ENCODE measurements around the gene RITA1. TPM values are rescaled to one million over a fixed set of nuclear protein-coding genes. Genes with fewer than 3 reads are reported as not detected.

RITA1 gene
- polyA plus RNA-seq, 2 of the 4 experiments (the other 2 are of a cell fraction), result 18.6 to 20.5 TPM

DNA sequence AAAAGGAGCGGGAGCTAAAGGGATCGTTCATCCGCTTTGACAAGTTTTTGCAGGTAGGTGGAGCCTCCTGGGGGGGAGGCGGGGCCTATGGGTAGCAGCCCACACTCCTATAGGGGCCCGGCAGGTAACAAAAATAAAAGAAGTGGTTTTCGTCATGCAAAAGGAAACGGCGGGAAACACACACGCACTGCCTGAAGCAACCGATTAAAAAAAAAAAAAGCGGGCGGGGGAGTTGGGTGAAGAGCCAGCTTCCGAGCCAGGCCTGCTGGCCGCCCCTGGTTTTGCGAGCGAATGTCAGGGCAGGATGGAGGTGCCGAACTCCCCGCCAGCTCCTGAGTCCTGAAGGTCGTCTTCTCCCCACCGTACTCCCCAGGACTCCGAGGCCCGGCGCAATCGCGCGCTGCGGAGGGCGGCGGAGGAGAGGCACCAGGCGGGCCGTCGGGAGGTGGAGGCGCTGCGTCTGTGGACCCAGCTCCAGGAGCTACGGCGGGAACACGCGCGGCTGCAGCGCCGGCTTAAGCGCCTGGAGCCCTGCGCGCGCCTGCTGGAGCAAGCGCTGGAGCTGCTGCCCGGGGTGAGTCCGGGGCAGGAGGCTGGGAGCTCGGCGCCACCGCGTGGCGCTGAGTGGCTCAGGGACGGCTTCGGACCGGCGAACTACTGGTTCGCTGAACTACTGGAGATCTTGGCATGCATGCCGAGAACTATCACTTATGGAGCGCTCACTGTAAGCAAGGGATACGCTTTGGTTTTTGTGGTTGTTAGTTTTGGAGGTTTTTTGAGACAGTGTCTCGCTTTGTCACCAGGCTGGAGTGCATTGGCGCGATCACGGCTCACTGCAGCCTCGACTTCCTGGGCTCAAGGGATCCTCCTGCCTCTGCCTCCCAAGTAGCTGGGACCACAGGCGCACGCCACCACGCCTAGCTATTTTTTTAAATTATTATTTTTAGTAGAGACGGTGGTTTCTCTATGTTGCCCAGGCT, 32.4 kb upstream of the RITA1 start (continued):
- TF ChIP-seq FOSL2 (IDR thresholded peaks at IDR 0.05) (no peak), FOSL2 (CRISPR knock-in tag; IDR thresholded peaks at IDR 0.05) (no peak), ZFP36 (IDR thresholded peaks at IDR 0.05; ENCODE audit: borderline replicate concordance, partially characterized antibody) (no peak), CBX2 (IDR thresholded peaks at IDR 0.05; ENCODE audit: borderline replicate concordance, low read depth) (no peak), BHLHE40 (IDR thresholded peaks at IDR 0.05; ENCODE audit: low read depth, low read length) (no peak), RARB (CRISPR knock-in tag; IDR thresholded peaks at IDR 0.05) (no peak), HDAC2 (IDR thresholded peaks at IDR 0.05) (peak; percentile 90), ZC3H11A (IDR thresholded peaks at IDR 0.05) (no peak), SMC3 (IDR thresholded peaks at IDR 0.05) (peak; percentile 82), FOSB (CRISPR knock-in tag; IDR thresholded peaks at IDR 0.05) (no peak), RFX5 (IDR thresholded peaks at IDR 0.05) (no peak), HEYL (CRISPR knock-in tag; IDR thresholded peaks at IDR 0.05) (no peak), HOXB5 (CRISPR knock-in tag; IDR thresholded peaks at IDR 0.05) (no peak), RCOR1 (IDR thresholded peaks at IDR 0.05; ENCODE audit: low read depth, low read length) (no peak), EP300 (IDR thresholded peaks at IDR 0.05) (no peak), TFCP2L1 (CRISPR knock-in tag; IDR thresholded peaks at IDR 0.05) (no peak), HOXA7 (CRISPR knock-in tag; IDR thresholded peaks at IDR 0.05) (no peak), CHD4 (IDR thresholded peaks at IDR 0.05; ENCODE audit: borderline replicate concordance) (no peak), PHF8 (IDR thresholded peaks at IDR 0.05; ENCODE audit: borderline replicate concordance, low read depth) (no peak), JUNB (IDR thresholded peaks at IDR 0.05) (no peak)
- TF ChIP-seq, protein P1, sequence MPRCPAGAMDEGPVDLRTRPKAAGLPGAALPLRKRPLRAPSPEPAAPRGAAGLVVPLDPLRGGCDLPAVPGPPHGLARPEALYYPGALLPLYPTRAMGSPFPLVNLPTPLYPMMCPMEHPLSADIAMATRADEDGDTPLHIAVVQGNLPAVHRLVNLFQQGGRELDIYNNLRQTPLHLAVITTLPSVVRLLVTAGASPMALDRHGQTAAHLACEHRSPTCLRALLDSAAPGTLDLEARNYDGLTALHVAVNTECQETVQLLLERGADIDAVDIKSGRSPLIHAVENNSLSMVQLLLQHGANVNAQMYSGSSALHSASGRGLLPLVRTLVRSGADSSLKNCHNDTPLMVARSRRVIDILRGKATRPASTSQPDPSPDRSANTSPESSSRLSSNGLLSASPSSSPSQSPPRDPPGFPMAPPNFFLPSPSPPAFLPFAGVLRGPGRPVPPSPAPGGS (IDR thresholded peaks at IDR 0.05), result no peak
- TF ChIP-seq, protein P2, sequence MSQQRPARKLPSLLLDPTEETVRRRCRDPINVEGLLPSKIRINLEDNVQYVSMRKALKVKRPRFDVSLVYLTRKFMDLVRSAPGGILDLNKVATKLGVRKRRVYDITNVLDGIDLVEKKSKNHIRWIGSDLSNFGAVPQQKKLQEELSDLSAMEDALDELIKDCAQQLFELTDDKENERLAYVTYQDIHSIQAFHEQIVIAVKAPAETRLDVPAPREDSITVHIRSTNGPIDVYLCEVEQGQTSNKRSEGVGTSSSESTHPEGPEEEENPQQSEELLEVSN (IDR thresholded peaks at IDR 0.05; ENCODE audit: borderline replicate concordance, low read depth), result peak; percentile 83
- TF ChIP-seq, protein P3, sequence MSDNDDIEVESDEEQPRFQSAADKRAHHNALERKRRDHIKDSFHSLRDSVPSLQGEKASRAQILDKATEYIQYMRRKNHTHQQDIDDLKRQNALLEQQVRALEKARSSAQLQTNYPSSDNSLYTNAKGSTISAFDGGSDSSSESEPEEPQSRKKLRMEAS (IDR thresholded peaks at IDR 0.05), result peak; percentile 87
- TF ChIP-seq, protein P4, sequence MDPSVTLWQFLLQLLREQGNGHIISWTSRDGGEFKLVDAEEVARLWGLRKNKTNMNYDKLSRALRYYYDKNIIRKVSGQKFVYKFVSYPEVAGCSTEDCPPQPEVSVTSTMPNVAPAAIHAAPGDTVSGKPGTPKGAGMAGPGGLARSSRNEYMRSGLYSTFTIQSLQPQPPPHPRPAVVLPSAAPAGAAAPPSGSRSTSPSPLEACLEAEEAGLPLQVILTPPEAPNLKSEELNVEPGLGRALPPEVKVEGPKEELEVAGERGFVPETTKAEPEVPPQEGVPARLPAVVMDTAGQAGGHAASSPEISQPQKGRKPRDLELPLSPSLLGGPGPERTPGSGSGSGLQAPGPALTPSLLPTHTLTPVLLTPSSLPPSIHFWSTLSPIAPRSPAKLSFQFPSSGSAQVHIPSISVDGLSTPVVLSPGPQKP (IDR thresholded peaks at IDR 0.05; ENCODE audit: low read depth, low read length), result no peak

DNA sequence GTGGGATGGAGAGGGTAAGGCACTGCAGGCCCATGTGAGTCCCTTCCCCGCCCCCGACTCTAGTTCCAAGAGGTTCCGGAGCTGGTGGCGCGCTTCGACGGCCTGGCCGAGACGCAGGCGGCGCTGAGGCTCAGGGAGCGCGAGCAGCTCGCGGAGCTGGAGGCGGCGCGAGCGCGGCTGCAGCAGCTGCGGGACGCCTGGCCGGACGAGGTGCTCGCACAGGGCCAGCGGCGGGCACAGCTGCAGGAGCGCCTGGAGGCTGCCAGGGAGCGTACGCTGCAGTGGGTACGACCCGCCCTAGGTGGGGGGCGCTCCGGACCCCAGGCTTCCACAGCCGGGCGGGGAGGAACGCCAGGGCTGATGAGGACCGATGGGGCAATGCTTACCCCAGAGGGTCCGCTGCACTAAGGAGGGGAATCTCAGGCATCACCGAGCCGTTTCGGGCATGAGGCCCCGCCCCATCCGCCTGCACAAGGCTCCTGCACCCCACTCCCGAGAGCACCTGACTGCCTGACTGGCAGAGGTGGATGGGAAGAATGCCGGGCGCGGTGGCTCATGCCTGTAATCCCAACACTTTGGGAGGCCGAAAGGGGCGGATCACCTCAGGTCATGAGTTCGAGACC, 31.1 kb upstream of the RITA1 start:
- Histone ChIP-seq H3K4me3 (peak overlapping the region; percentile 36), H3K9me3 (no peaks in the 10 kb centered on the region), H3K4me1 (peaks cover 4% of the 10 kb centered on the region; the same call in 1 of the 3 replicates), H3K4me2 (peak overlapping the region; percentile 86), H3K27ac (peak overlapping the region in 1 of 2 experiments; percentile 38; a peak in 2 of 6 replicates)
- peak in 1 of 2 experiments; percentile 44 for DNase-seq (ENCODE audit: low read depth in 1 of 2, low spot score in 1 of 2)
- TF ChIP-seq HOXB13 (CRISPR knock-in tag; IDR thresholded peaks at IDR 0.05; ENCODE audit: low read depth), result no peak
- TF ChIP-seq, protein P5, sequence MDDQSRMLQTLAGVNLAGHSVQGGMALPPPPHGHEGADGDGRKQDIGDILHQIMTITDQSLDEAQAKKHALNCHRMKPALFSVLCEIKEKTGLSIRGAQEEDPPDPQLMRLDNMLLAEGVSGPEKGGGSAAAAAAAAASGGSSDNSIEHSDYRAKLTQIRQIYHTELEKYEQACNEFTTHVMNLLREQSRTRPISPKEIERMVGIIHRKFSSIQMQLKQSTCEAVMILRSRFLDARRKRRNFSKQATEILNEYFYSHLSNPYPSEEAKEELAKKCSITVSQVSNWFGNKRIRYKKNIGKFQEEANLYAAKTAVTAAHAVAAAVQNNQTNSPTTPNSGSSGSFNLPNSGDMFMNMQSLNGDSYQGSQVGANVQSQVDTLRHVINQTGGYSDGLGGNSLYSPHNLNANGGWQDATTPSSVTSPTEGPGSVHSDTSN (IDR thresholded peaks at IDR 0.05), result no peak
- TF ChIP-seq ZFP36 (IDR thresholded peaks at IDR 0.05; ENCODE audit: borderline replicate concordance, partially characterized antibody), result no peak
- TF ChIP-seq NPAS2 (CRISPR knock-in tag; IDR thresholded peaks at IDR 0.05; ENCODE audit: borderline replicate concordance), result no peak
- no peak for TF ChIP-seq PHF8 (IDR thresholded peaks at IDR 0.05; ENCODE audit: borderline replicate concordance, low read depth)
- TF ChIP-seq POLR2A (IDR thresholded peaks at IDR 0.05; ENCODE audit: low read length), result no peak
- TF ChIP-seq FOXS1 (CRISPR knock-in tag; IDR thresholded peaks at IDR 0.05), result no peak
- no peak for TF ChIP-seq MYC (IDR thresholded peaks at IDR 0.05; ENCODE audit: borderline replicate concordance, low read length)
- TF ChIP-seq JUNB (IDR thresholded peaks at IDR 0.05), result no peak
- no peak for TF ChIP-seq EHMT2 (IDR thresholded peaks at IDR 0.05; ENCODE audit: low read depth)
- TF ChIP-seq ESRRA (IDR thresholded peaks at IDR 0.05; ENCODE audit: borderline replicate concordance, low read length), result no peak
- no peak for TF ChIP-seq RARB (CRISPR knock-in tag; IDR thresholded peaks at IDR 0.05)
- no peak for TF ChIP-seq HOXA7 (CRISPR knock-in tag; IDR thresholded peaks at IDR 0.05)
- POLR2A ChIA-PET, result no interaction called here
- peak; percentile 21 to 41; a peak in 4 of 6 replicates for ATAC-seq
- WGBS (ENCODE audit: missing lambda C conversion rate), result 13% methylated on average over 28 of the region's 51 CpGs
- no peak for FAIRE-seq
- CTCF ChIA-PET, result interaction anchor here (0.6 to 11.0 kb wide), 18 partner anchors 9 to 398 kb away, joined by 3 to 142 read pairs (median 8); no protein-coding TSS in a partner anchor
